A673 (cell line): ENCODE results near the gene RBM42.

Experiments used
- CTCF ChIP-seq: fragments of 300-800, 200-600 bp; sonication (generic); conservative IDR thresholded peaks from 2 replicates; pipeline ENCODE4 v1.5.1; 2017; ENCODE audit warnings: low read depth, mild to moderate bottlenecking, antibody characterized with exemption, low read length, moderate library complexity, mixed read lengths
- EZH2 ChIP-seq: fragments of 200-600 bp; sonication (generic); IDR thresholded peaks from 2 replicates; pipeline ENCODE4 v1.6.1; 2017; ENCODE audit warnings: borderline replicate concordance, low read depth, mild to moderate bottlenecking, mixed read lengths, antibody characterized with exemption, low read length; ENCODE audit not compliant: poor library complexity, severe bottlenecking

GRCh38 chr19:35620001-35620400 is 8.8 kb upstream of the RBM42 start:
- no peak for TF ChIP-seq CTCF
- no peak for TF ChIP-seq EZH2
